Smooth muscle cell (in vitro differentiated cells): Measurements from ENCODE around the gene CLCN6. TPM values are rescaled to one million over a fixed set of nuclear protein-coding genes. Genes with fewer than 3 reads are reported as not detected.

Experiments used
- DNase-seq: peaks from one replicate; lab custom pipeline; 2025; ENCODE audit not compliant: unreplicated experiment; lab: John Stamatoyannopoulos, UW
- H2AFZ ChIP-seq: fragments of 200-600 bp; sonication (generic); 2 replicates; pipeline ENCODE4 v1.6.0; 2016; ENCODE audit warnings: antibody characterized with exemption, low read depth, mild to moderate bottlenecking
- H3F3A ChIP-seq: fragments of 200-600 bp; sonication (generic); 2 replicates; pipeline ENCODE4 v1.6.0; 2017; ENCODE audit warnings: antibody characterized with exemption, low read depth
- H3K27ac ChIP-seq: fragments of 200-600 bp; sonication (generic); 2 replicates; pipeline ENCODE4 v1.5.1; 2016; ENCODE audit warnings: low read depth, mild to moderate bottlenecking
- H3K27me3 ChIP-seq: fragments of 200-600 bp; sonication (generic); 2 replicates; pipeline ENCODE4 v1.6.1; 2016; ENCODE audit warnings: low read depth, mild to moderate bottlenecking
- H3K36me3 ChIP-seq: fragments of 200-600 bp; sonication (generic); 2 replicates; pipeline ENCODE4 v1.5.1; 2016; ENCODE audit warnings: low read depth
- H3K4me1 ChIP-seq: fragments of 200-600 bp; sonication (generic); 2 replicates; pipeline ENCODE4 v1.5.1; 2016; ENCODE audit warnings: low read depth
- H3K4me2 ChIP-seq: fragments of 200-600 bp; sonication (generic); 2 replicates; pipeline ENCODE4 v1.6.0; 2016; ENCODE audit warnings: mild to moderate bottlenecking
- H3K4me3 ChIP-seq: fragments of 200-600 bp; sonication (generic); 2 replicates; pipeline ENCODE4 v1.5.1; 2016; ENCODE audit warnings: mild to moderate bottlenecking
- H3K79me2 ChIP-seq: fragments of 200-600 bp; sonication (generic); 2 replicates; pipeline ENCODE4 v1.6.0; 2016; ENCODE audit warnings: low read depth, mild to moderate bottlenecking
- H3K9ac ChIP-seq: fragments of 200-600 bp; sonication (generic); 2 replicates; pipeline ENCODE4 v1.6.0; 2016; ENCODE audit warnings: low read depth
- H3K9me3 ChIP-seq: fragments of 200-600 bp; sonication (generic); replicated peaks from 2 replicates; pipeline ENCODE4 v1.5.1; 2016; ENCODE audit warnings: low read depth
- H4K20me1 ChIP-seq: fragments of 200-600 bp; sonication (generic); 2 replicates; pipeline ENCODE4 v1.6.0; 2016; ENCODE audit warnings: low read depth
- WGBS: methylation state at CpG from one replicate; pipeline ENCODE4 v1.1.7; 2016; ENCODE audit warnings: low lambda C conversion rate; 5-methylcytosine and 5-hydroxymethylcytosine counted together
- polyA plus RNA-seq: library from polyadenylated mRNA; unstranded; fragments of >200 nt; fragmentation: Nextera tagmentation; extraction: Ambion mirVana; gene quantifications from 2 replicates; pipeline ENCODE4 v1.2.1, GENCODE V29; 2016
- total RNA-seq: library from RNA; depleted of rRNA; stranded (reverse); fragments of >200 nt; gene quantifications from 2 replicates; pipeline ENCODE4 v1.2.3, GENCODE V29; 2014
- TF ChIP-seq, protein P1 (sequence below): fragments of 200-600 bp; sonication (generic); IDR thresholded peaks from 2 replicates; pipeline ENCODE4 v1.5.1; 2017; ENCODE audit warnings: borderline replicate concordance, mild to moderate bottlenecking, antibody characterized with exemption; ENCODE audit not compliant: insufficient read depth, poor library complexity, severe bottlenecking

CLCN6 gene, protein sequence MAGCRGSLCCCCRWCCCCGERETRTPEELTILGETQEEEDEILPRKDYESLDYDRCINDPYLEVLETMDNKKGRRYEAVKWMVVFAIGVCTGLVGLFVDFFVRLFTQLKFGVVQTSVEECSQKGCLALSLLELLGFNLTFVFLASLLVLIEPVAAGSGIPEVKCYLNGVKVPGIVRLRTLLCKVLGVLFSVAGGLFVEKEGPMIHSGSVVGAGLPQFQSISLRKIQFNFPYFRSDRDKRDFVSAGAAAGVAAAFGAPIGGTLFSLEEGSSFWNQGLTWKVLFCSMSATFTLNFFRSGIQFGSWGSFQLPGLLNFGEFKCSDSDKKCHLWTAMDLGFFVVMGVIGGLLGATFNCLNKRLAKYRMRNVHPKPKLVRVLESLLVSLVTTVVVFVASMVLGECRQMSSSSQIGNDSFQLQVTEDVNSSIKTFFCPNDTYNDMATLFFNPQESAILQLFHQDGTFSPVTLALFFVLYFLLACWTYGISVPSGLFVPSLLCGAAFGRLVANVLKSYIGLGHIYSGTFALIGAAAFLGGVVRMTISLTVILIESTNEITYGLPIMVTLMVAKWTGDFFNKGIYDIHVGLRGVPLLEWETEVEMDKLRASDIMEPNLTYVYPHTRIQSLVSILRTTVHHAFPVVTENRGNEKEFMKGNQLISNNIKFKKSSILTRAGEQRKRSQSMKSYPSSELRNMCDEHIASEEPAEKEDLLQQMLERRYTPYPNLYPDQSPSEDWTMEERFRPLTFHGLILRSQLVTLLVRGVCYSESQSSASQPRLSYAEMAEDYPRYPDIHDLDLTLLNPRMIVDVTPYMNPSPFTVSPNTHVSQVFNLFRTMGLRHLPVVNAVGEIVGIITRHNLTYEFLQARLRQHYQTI
- total RNA-seq, result 8.4 and 13.6 TPM in 2 replicates
- polyA plus RNA-seq, result 9.9 and 14.8 TPM in 2 replicates

DNA sequence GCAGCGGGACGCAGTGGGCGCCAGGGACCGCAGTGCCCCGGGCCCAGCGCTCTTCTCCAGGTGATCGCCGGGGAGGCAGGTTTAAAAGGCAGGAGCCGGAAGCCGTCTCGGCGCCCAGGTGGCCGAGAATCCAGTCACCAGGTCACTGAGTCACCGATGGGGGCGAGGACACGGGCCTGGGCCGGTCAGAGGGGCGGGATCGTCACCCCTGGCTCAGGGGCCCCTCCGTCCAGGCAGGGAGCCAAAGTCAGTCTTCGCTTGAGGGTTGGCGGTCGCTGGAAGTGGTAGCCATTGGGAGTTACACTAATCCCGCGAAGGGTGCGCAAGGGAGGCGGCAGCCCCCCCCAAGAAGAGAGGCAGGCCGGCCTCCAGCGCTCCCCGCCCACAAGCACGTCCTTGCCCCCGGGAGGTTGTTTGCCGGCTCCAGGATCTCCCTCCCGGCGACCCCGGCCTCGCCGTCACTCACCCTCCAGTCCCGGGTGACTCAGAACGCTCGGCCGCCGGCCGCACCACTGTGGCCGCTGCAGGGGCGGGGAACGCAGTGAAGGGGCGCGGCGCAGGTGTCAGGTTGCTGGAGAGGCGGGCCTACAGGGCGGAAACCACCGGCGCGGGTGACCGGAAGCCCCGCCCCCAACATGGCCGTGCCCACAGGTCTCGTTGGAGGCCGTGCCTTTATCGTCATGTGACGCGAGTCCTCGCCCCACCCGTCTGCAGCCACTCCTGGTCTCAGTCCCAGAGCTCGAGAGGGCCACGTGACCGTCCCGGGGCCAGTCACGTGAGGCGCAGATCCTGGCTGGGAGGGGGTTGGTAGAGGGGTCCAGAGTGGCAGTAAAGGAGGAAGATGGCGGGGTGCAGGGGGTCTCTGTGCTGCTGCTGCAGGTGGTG lies at the start of gene CLCN6, which contains the start of gene MTHFR:
Gene CLCN6, plus strand, starts transcription at position 770 of the 885 bp plus-strand sequence. Its CDS starts 72 bp downstream, at position 842.
Gene MTHFR, minus strand, starts transcription at position 543 of the 885 bp plus-strand sequence. CDS start 2,848 bp downstream, outside the sequence.
- H2AFZ ChIP-seq, result peak within 1 kb of the TSS; percentile 39
- peak; percentile 98 for DNase-seq
- no peaks in the 10 kb centered on the region for H3K27me3 ChIP-seq
- peak within 1 kb of the TSS; percentile 95 for H3K27ac ChIP-seq
- TF ChIP-seq, protein P1, sequence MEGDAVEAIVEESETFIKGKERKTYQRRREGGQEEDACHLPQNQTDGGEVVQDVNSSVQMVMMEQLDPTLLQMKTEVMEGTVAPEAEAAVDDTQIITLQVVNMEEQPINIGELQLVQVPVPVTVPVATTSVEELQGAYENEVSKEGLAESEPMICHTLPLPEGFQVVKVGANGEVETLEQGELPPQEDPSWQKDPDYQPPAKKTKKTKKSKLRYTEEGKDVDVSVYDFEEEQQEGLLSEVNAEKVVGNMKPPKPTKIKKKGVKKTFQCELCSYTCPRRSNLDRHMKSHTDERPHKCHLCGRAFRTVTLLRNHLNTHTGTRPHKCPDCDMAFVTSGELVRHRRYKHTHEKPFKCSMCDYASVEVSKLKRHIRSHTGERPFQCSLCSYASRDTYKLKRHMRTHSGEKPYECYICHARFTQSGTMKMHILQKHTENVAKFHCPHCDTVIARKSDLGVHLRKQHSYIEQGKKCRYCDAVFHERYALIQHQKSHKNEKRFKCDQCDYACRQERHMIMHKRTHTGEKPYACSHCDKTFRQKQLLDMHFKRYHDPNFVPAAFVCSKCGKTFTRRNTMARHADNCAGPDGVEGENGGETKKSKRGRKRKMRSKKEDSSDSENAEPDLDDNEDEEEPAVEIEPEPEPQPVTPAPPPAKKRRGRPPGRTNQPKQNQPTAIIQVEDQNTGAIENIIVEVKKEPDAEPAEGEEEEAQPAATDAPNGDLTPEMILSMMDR, result no peak
- peaks cover 45% of the 10 kb centered on the region for H3K4me1 ChIP-seq
- no peaks in the 10 kb centered on the region for H3K9me3 ChIP-seq
- peaks cover 25% of the 10 kb centered on the region for H4K20me1 ChIP-seq
- H3K36me3 ChIP-seq, result no peaks in the 10 kb centered on the region
- peaks cover 45% of the 10 kb centered on the region for H3K79me2 ChIP-seq
- 2% methylated on average over 66 of the region's 72 CpGs for WGBS
- H3K4me2 ChIP-seq, result peak within 1 kb of the TSS; percentile 95
- peaks cover 15% of the 10 kb centered on the region for H3F3A ChIP-seq
- peak within 1 kb of the TSS; percentile 92 for H3K9ac ChIP-seq
- peak within 1 kb of the TSS; percentile 70 for H3K4me3 ChIP-seq

DNA sequence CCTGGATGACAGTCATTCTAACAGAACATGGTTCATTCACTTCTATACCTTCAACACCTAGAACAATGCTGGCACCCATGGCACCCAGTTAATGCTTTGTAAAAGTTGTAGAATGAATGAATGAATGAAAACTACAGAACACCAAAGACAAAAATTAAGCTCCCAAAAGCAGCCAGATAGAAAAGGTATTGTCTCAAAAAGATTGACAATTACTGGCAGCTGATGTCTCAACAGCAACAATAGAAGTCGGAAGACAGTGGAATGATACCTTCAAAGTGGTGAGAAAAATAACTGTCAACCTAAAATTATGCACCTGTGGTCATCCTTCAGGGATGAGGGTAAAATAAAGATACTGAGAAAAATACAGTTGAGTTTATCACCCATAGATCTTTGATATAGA lies 48.9 kb upstream of the CLCN6 start:
- 88% methylated on average over 1 of the region's 1 CpG for WGBS
- Histone ChIP-seq H3K9me3 (no peaks in the 10 kb centered on the region), H2AFZ (no peak overlapping the region)

DNA sequence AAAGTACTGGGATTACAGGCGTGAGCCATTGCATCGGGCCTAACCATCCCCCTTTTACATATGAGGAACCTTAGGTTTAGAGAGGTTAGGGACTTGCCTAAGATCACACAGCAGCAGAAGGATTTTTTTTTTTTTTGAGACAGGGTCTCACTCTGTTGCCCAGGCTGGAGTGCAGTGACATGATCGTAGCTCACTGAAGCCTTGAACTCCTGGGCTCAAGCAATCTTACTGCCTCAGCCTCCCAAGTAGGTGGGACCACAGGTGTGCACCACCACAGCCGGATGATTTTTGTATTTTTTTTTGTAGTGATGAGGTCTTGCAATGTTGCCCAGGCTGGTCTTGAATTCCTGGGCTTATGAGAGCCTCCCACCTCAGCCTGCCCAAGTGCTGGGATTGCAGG lies 46.2 kb upstream of the CLCN6 start:
- Histone ChIP-seq H3K27me3 (peaks cover 24% of the 10 kb centered on the region), H3K9ac (no peak overlapping the region), H2AFZ (no peak overlapping the region), H3K27ac (no peak overlapping the region), H3K4me2 (no peak overlapping the region), H3F3A (no peaks in the 10 kb centered on the region), H3K4me1 (peaks cover 4% of the 10 kb centered on the region), H3K79me2 (no peaks in the 10 kb centered on the region), H3K4me3 (no peak overlapping the region), H3K36me3 (no peaks in the 10 kb centered on the region), H4K20me1 (no peaks in the 10 kb centered on the region), H3K9me3 (no peaks in the 10 kb centered on the region)
- 88% methylated on average over 4 of the region's 4 CpGs for WGBS
- TF ChIP-seq, protein P1, result no peak
- DNase-seq, result no peak

More for the DNA sequence above, 48.9 kb upstream of the CLCN6 start:
- no peaks in the 10 kb centered on the region for H3K36me3 ChIP-seq
- H3K9ac ChIP-seq, result no peak overlapping the region
- TF ChIP-seq, protein P1, result no peak
- peaks cover 17% of the 10 kb centered on the region for H3K27me3 ChIP-seq
- H3K79me2 ChIP-seq, result no peaks in the 10 kb centered on the region
- DNase-seq, result no peak
- H3K4me1 ChIP-seq, result no peaks in the 10 kb centered on the region
- no peak overlapping the region for H3K4me2 ChIP-seq
- H4K20me1 ChIP-seq, result no peaks in the 10 kb centered on the region
- H3F3A ChIP-seq, result no peaks in the 10 kb centered on the region
- H3K27ac ChIP-seq, result no peak overlapping the region
- no peak overlapping the region for H3K4me3 ChIP-seq
